ENCODE data around the gene AGBL2.
"Not testable (repeated sequence)": the region's sequence is repeated elsewhere in the genome, so short reads cannot be mapped to it uniquely, and the experiment has no call there.

GRCh38 chr11:47742494-47742893 lies 27.3 kb upstream of the AGBL2 start:
- not testable (repeated sequence) for TF ChIP-seq EZH2 (optimal IDR thresholded peaks at IDR 0.05; ENCODE audit: low read depth, low read length); CTCF (IDR thresholded peaks at IDR 0.05; ENCODE audit: low read length)
